Bronchial epithelial cell (primary cell): ENCODE results near the gene SHOX. TPM values are rescaled to one million over a fixed set of nuclear protein-coding genes. Genes with fewer than 3 reads are reported as not detected.

ENCODE experiments used
- DNase-seq: peaks from one replicate; pipeline ENCODE4 v3.0.0-alpha.2; 2010; ENCODE audit warnings: low read depth
- FAIRE-seq: peaks from 2 replicates; lab custom pipeline; 2011; peaks lifted over from hg19 to GRCh38; lab: Jason Lieb, UNC
- H3K27me3 ChIP-seq: 2 replicates; pipeline ENCODE4 v1.5.1; 2011; ENCODE audit warnings: low read length; ENCODE audit not compliant: control insufficient read depth, insufficient read depth
- H3K36me3 ChIP-seq: 2 replicates; pipeline ENCODE4 v1.5.1; 2011; ENCODE audit warnings: low read length; ENCODE audit not compliant: control insufficient read depth, insufficient read depth
- H3K4me3 ChIP-seq: 2 replicates; pipeline ENCODE4 v1.5.1; 2011; ENCODE audit warnings: mild to moderate bottlenecking, low read depth, low read length, control low read depth
- CTCF ChIP-seq: IDR thresholded peaks from 2 replicates; pipeline ENCODE4 v1.5.1; 2011; ENCODE audit warnings: mild to moderate bottlenecking, moderate library complexity, low read length, control low read depth, inconsistent platforms; ENCODE audit not compliant: insufficient read depth, severe bottlenecking
- total RNA-seq: library from RNA; depleted of rRNA; stranded (reverse); fragments of >200 nt; gene quantifications from 2 replicates; pipeline ENCODE4 v1.2.1, GENCODE V29; 2014

Gene SHOX
- total RNA-seq, 1 donor from 2014 or later, result not detected

GRCh38 chrX:700936-701335 lies 70.3 kb downstream of the SHOX start:
- DNase-seq (no peak), FAIRE-seq (no peak)
- H3K27me3 ChIP-seq, result no peaks in the 10 kb centered on the region
- no peak for TF ChIP-seq CTCF
- H3K36me3 ChIP-seq, result no peaks in the 10 kb centered on the region
- H3K4me3 ChIP-seq, result no peak overlapping the region

GRCh38 chrX:701673-702072 lies 71.1 kb downstream of the SHOX start:
- H3K27me3 ChIP-seq, result no peaks in the 10 kb centered on the region
- no peaks in the 10 kb centered on the region for H3K36me3 ChIP-seq
- TF ChIP-seq CTCF, result no peak
- FAIRE-seq, result no peak
- DNase-seq, result no peak
- no peak overlapping the region for H3K4me3 ChIP-seq

DNA sequence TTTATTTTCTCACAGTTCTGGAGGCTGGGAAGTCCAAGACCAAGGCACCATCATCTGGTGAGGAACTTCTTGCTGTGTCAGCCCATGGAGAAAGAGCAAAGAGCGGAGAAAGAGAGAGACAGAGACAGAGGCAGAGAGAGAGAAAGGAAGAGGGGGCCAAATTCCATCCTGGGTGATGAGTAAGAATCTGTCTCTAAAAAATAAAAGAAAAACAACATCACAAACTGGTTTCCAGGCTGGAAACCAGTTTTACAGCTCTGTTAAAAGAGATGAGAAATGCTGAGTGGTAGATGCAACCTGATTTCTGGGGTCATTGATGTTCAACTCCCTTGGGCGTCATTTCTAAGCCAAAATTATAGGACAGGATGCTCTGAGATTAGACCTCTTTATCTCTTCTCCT lies 72.9 kb downstream of the SHOX start:
- no peak overlapping the region for H3K4me3 ChIP-seq
- H3K27me3 ChIP-seq, result no peaks in the 10 kb centered on the region
- no peak for TF ChIP-seq CTCF
- FAIRE-seq (no peak), DNase-seq (no peak)
- no peaks in the 10 kb centered on the region for H3K36me3 ChIP-seq

- no peaks in the 10 kb centered on the region for H3K36me3 ChIP-seq
- no peak overlapping the region for H3K4me3 ChIP-seq
- no peak for TF ChIP-seq CTCF
- no peaks in the 10 kb centered on the region for H3K27me3 ChIP-seq
- DNase-seq (no peak), FAIRE-seq (peak; percentile 80)
These were observed 73.3 kb downstream of the SHOX start for GRCh38 chrX:703866-704265.

Other genes starting within 250 kb of the SHOX start
- 8.7 and 11.8 TPM in 2 replicates for gene PPP2R3B, start 243.9 kb upstream of the SHOX start, total RNA-seq